HG03460 (cell line): Measurements from ENCODE around the gene SLC22A16.
"Not testable (repeated sequence)": the region's sequence is repeated elsewhere in the genome, so short reads cannot be mapped to it uniquely, and the experiment has no call there.

Experiments
- ATAC-seq: cut with Tn5 transposase; IDR thresholded peaks from one replicate; pipeline ENCODE4 v1.9.1; 2021; ENCODE audit not compliant: unreplicated experiment

SLC22A16 gene

GRCh38 chr6:110490110-110490509, 13.7 kb upstream of the SLC22A16 start:
- ATAC-seq, result no peak

- ATAC-seq, result no peak
Measured at GRCh38 chr6:110488606-110489190, 12.3 kb upstream of the SLC22A16 start.

DNA sequence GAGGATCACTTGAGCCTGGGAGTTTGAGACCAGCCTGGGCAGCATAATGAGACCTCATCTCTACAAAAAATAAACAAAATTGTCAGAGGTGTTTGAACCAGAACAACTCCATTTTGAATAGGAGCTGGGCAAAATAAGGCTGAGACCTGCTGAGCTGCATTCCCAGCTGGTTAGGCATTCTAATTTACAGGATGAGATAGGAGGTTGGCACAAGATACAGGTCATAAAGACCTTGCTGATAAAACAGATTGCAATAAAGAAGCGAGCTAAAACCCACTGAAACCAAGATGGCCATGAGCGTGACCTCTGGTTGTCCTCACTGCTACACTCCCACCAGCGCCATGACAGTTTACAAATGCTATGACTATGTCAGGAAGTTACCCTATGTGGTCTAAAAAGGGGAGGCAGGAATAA, 11.6 kb upstream of the SLC22A16 start:
- not testable (repeated sequence) for ATAC-seq

DNA sequence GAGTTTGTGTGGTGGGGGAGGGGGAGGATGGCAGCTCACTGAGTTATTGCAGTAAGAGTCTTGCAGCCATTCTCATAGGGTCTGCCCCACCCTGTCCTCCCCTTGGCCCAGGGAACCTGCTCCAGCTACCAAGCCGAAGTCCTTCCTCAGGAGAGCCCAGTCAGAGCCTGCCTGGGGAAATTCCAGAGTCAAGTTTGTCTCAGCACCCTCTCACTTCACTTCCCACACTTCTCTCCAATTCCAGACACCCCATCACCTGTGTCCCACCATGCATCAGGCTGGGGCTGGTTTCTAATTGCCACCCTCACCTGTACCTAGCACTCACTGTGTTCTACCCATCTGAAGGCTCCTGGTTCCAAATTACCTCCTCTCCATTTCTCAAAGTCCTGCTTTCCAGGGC, 10.3 kb upstream of the SLC22A16 start:
- ATAC-seq, result no peak

GRCh38 chr6:110485491-110485890, 9.1 kb upstream of the SLC22A16 start:
- ATAC-seq, result no peak

DNA sequence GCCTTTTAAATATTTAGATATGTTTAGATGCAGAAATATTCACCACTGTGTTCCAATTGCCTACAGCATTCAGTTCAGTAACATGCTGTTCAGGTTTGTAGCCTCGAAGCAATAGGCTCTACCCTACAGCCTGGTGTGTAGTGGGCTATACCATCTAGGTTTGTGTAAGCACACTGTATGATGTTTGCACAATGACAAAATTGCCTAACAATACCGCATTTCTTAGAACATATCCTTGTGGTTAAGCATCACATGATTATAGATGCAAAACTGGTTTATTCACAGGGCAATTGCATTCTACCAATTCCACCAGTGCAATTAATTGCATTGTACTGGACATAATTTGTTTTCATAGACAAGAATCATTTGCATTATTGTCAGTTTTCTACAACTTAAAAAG, 7.9 kb upstream of the SLC22A16 start:
- ATAC-seq, result no peak

GRCh38 chr6:110482774-110483400, 6.5 kb upstream of the SLC22A16 start:
- no peak for ATAC-seq

DNA sequence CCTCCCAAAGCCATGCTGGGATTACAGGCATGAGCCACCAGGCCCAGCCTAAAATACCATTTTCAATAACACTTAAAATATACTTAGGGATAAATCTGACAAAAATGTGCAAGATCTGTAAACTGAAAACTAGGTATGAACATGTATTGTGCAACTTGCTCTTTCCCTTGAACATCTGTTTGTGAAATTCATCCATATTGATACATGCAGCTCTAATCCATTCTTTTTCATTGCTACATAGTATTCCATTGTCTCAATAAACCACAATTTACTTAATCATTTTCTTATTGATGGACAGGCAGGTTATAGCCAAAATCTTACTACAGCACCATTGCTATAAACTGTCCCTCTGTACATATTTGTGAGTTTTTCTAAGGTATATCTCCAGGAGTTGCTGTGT, 4.7 kb upstream of the SLC22A16 start:
- ATAC-seq, result no peak

DNA sequence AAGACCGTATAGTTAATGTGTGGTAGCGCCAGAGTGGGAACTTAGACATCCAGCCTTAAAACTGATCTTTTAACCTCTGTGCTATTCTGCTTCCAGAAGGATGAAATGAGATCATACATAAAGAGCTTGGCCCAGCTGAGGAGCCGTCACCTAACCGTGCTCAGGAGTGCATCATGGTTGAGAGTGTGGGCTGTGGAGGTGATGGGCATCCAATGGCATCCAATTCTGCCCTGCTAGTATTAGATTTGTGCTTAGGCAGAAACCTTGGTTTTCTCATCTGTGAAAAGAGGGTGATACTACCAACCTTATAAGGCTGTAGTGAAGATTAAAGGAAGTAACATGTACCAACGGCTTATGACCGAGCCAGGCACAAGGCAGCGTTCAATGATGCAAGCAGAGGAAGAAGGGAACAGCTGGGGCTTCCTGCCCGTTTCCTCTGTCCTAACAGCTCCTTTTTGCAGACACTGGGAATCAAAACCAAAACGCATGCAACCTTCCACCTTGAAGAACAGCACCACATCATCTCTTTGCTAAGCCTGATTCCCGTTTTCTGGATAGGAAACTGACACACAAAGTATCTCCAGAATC, 1.3 kb downstream of the SLC22A16 start:
- ATAC-seq, result no peak

DNA sequence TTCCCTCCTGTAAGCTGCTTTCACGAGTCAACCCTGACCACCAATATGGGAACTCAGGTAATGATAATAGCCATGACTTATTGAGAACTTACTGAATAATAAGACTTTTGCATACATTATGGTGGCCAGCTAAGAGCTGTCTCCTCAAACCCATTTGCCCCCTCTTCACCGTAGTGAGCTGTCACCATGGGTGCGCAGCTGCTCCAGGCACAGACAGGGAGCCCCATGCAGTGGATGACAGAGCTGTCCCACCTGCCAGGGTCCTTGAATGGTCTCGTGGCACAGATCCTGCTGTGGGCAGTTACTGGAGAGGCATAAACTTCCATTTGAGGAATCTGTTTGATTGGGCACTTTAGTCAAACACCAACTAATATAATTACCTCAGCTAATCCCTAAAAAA, 1.9 kb downstream of the SLC22A16 start:
- ATAC-seq, result no peak

DNA sequence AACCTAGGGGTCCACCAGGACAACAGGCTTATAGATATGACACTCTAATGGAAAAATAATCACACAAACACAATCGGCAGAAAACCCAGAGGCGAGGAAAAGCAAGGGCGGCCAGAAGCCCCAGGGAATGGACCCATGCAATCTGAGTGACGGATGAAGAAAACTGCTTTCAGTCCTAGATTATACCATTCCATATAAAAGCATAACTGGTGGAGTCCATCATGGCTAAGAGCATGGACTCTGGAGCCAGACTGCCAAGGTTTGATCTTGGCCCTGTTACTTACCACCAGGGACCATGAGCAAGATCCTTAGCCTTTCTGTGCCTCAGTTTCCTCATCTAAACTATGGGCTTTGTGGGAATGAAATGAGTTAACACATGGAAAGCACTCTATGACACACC, 3.7 kb downstream of the SLC22A16 start:
- no peak for ATAC-seq

DNA sequence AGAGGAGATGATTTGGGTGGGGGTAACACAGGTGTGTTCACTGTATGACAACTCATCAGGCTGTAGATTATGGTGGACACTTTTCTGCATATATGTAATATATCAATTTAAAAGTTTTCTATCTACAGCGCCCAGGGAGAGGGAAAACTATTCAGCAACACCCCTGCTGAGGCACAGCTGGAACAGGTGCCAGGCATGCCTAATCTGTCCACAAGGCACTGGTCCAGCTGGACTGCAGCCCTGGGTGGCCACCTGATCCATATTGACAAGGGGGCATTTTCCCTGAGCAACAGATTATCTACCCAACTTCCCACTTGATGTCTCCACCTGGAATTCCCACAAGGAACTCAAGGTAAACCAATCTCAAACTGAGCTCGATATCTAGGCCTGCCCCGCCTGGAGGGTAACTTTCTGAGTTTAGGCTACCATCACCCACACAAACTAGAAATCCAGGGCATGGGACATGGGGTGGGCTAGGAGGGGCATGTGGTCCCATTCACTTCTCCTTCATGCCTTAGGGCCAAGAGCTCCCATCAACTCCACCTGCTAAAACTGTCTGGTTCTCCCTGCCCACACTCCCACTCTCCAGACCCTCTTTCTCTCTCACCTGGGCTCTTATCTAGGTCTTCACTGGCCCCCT, 4.6 kb downstream of the SLC22A16 start:
- no peak for ATAC-seq

DNA sequence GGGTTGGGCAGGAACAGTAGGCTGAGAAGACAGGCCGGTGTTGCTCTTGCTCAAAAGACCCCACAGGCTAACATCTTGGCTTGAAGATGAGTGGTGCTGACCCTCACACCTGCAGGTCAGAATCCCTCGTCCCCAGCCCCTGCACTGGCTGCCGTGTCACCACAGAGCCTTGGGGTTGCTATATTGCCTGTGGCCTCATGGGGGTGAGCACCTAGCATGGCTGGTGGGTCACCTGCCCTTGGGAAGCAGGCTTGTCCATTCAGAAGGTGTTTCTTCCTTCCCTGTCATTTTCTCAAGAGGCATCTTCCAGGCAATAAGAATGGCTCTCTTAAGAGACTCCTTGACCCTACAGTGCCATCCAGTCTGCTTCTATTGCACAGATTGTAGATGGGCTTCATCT, 7.7 kb downstream of the SLC22A16 start:
- no peak for ATAC-seq

DNA sequence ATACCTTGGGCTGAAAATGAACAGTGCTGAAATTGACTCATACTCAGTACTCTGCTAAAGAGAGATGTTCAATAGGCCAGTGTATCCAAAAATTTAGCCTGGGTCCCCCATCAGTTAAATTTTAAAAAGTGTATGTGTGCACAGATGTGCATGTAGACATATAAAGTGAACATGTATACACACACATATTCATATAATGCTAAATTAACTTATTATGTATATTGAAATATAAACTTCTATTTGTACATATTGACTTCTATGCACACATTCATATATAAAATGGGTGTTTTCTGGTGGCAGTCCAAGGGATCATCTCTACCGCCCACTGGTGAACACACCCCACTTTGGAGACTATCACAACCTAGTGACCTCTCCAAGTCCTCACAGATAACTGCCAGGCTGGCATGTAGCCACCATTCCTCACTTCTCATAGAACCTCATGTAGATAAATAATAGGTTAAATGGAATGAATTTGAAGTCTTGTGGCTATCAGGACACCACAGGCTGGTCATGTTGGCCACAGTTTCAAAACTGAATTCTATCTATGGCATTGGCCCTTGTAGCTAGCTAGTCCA, 8.8 kb downstream of the SLC22A16 start:
- no peak for ATAC-seq

DNA sequence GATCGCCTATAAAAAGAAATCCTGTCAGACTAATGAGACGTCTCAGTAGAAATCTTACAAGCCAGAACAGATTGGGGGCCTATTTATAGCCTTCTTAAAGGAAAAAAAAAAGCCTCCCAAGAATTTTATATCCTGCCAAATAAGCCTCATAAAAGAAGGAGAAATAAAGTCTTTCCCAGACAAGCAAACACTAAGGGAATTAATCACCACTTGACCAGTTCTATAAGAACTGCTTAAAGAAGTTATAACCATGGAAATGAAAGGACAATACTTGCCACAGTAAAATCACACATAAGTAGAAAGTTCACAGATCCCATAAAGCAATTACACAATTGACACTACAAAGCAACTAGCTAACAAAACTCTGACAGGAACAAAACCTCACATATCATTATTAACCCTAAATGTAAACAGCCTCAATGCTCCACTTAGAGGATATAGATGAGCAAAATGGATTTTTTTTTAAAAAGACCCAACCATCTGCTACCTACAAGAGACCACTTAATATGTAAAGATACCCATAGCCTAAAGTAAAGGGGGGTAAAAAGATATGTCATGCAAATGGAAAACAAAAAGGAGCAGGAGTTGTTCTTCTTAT, 13.4 kb downstream of the SLC22A16 start:
- no peak for ATAC-seq

DNA sequence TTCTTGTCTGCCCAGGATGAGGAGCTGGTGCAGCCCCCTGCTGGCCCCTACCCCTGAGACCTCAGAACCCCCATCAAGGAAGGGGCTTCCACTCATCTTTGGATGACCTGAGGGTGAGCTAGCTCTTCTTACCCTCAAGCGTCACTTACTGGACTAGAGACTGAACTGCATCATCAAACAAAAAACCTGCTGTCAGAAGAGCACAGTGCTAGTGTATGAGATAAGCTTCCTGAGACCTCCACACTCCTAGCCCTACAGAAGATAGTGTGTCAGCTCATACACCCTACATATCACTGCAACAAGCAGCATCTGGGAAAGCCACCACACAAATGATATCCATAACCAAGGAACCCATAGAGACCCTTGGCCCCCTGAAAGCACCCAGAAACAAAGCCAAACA, 15.0 kb downstream of the SLC22A16 start:
- ATAC-seq, result no peak

DNA sequence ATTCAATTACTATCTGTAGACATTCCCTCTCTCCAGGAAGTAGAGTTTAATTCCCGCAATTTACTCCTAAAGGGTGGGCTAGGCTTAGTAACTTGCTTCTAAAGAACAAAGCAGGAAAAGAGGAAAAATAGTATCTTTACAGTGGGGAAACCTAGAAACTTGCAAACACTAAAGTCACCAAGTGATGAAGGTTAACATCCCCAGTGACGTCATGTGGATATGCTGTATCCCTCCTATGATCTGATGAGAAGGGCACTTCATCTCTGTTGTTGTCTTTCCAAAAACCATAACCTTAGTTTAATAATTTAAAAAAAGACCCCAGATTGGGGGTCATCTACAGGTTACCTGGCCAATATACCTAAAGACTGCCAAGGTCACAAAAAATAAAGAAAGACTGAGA, 17.3 kb downstream of the SLC22A16 start:
- ATAC-seq, result no peak

DNA sequence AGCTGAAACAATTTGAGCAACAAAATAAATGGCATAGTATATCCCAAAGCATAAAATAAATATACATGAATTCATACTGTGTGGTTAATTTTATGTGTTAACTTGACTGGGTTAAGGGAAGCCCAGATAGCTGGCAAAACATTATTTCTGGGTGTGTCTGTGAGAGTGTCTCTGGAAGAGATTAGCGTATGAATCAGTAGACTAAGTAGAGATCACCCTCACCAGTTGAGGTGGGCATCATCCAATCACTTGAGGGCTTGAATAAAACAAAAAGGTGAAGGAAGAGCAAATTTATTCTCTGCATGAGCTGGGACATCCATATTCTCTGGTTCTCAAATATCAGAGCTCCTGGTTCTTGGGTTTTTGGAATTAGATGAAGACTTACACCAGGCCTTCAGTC, 17.9 kb downstream of the SLC22A16 start:
- no peak for ATAC-seq

- not testable (repeated sequence) for ATAC-seq
Measured at GRCh38 chr6:110457567-110458175, 18.7 kb downstream of the SLC22A16 start.

- no peak for ATAC-seq
Measured at GRCh38 chr6:110456694-110457093, 19.7 kb downstream of the SLC22A16 start.

GRCh38 chr6:110449541-110449895, 26.9 kb downstream of the SLC22A16 start:
- ATAC-seq, result no peak
